ENCODE results near the gene SLC16A2.

Gene SLC16A2

GRCh38 chrX:74527350-74527749, 106.1 kb downstream of the SLC16A2 start:
- H3K79me2 ChIP-seq (ENCODE audit: control insufficient read depth, low read length) = no peaks in the 10 kb centered on the region
- H3K9me2 ChIP-seq (replicated peaks; ENCODE audit: control insufficient read depth, low read length) = no peaks in the 10 kb centered on the region
- H3K4me1 ChIP-seq (ENCODE audit: control insufficient read depth, low read length) = no peaks in the 10 kb centered on the region
- H3F3A ChIP-seq (ENCODE audit: control insufficient read depth, insufficient read depth) = no peaks in the 10 kb centered on the region
- H4K20me1 ChIP-seq (ENCODE audit: control insufficient read depth, insufficient read depth, low read depth, low read length) = no peaks in the 10 kb centered on the region
- no peaks in the 10 kb centered on the region for H3K27me3 ChIP-seq (ENCODE audit: control insufficient read depth, low read length)
- H3K27ac ChIP-seq (ENCODE audit: low read depth, low read length) = no peak overlapping the region
- H3K4me3 ChIP-seq (ENCODE audit: low read length) = no peak overlapping the region
- no peak overlapping the region for H3K4me2 ChIP-seq (ENCODE audit: low read length)
- no peaks in the 10 kb centered on the region for H3K9me3 ChIP-seq (ENCODE audit: control insufficient read depth, insufficient read depth, low read length)
- H3K36me3 ChIP-seq (ENCODE audit: control insufficient read depth, low read length) = no peaks in the 10 kb centered on the region
- TF ChIP-seq CTCF (IDR thresholded peaks at IDR 0.05; ENCODE audit: low read depth, low read length, poor library complexity, severe bottlenecking) (no peak), EZH2phosphoT487 (IDR thresholded peaks at IDR 0.05; ENCODE audit: borderline replicate concordance, low read length) (no peak)

DNA sequence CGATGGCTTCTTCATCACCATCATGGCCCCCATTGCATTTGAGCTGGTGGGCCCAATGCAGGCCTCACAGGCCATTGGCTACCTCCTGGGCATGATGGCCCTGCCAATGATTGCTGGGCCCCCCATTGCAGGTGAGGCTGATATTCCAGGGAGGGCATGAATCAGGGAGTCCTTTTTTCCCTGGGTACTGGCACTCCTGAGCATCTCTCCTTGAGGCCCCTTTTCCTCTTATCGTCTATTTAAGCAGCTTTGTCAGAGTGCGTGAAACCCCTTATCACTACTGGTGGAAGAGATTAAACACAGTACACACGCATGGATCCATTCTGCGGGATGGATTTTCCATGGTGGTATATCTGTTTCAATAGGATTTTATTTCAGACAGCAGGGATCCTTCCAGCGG, 108.0 kb downstream of the SLC16A2 start:
- Histone ChIP-seq H3K9me2 (replicated peaks; ENCODE audit: control insufficient read depth, low read length) (no peaks in the 10 kb centered on the region), H3K4me1 (ENCODE audit: control insufficient read depth, low read length) (no peaks in the 10 kb centered on the region), H3K4me2 (ENCODE audit: low read length) (no peak overlapping the region), H3K36me3 (ENCODE audit: control insufficient read depth, low read length) (no peaks in the 10 kb centered on the region), H3K27ac (ENCODE audit: low read depth, low read length) (no peak overlapping the region), H3K79me2 (ENCODE audit: control insufficient read depth, low read length) (no peaks in the 10 kb centered on the region), H3K4me3 (ENCODE audit: low read length) (no peak overlapping the region), H3K27me3 (ENCODE audit: control insufficient read depth, low read length) (no peaks in the 10 kb centered on the region), H3K9me3 (ENCODE audit: control insufficient read depth, insufficient read depth, low read length) (no peaks in the 10 kb centered on the region), H3F3A (ENCODE audit: control insufficient read depth, insufficient read depth) (no peaks in the 10 kb centered on the region), H4K20me1 (ENCODE audit: control insufficient read depth, insufficient read depth, low read depth, low read length) (no peaks in the 10 kb centered on the region)
- TF ChIP-seq CTCF (IDR thresholded peaks at IDR 0.05; ENCODE audit: low read depth, low read length, poor library complexity, severe bottlenecking) (no peak), EZH2phosphoT487 (IDR thresholded peaks at IDR 0.05; ENCODE audit: borderline replicate concordance, low read length) (no peak)

DNA sequence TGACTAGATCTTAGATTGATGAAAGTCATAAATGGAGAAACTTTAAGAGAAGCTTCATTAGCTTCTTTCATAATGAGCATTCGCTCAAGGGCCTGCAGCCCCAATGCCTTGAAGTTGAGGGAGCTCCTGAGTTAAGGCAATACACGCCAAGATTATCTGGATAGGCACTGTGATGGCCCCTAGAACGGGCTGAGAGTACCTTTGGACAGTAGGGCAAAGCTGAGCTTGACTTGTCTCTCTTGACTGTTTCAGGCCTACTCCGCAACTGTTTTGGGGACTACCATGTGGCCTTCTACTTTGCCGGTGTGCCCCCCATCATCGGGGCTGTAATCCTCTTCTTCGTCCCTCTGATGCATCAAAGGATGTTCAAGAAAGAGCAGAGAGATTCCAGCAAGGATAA, 109.8 kb downstream of the SLC16A2 start:
- peaks cover 7% of the 10 kb centered on the region for H3K27me3 ChIP-seq (ENCODE audit: control insufficient read depth, low read length)
- no peaks in the 10 kb centered on the region for H3F3A ChIP-seq (ENCODE audit: control insufficient read depth, insufficient read depth)
- H4K20me1 ChIP-seq (ENCODE audit: control insufficient read depth, insufficient read depth, low read depth, low read length) = no peaks in the 10 kb centered on the region
- no peak overlapping the region for H3K27ac ChIP-seq (ENCODE audit: low read depth, low read length)
- H3K4me1 ChIP-seq (ENCODE audit: control insufficient read depth, low read length) = no peaks in the 10 kb centered on the region; the same call in 1 of the 2 replicates
- no peaks in the 10 kb centered on the region for H3K36me3 ChIP-seq (ENCODE audit: control insufficient read depth, low read length)
- no peaks in the 10 kb centered on the region for H3K79me2 ChIP-seq (ENCODE audit: control insufficient read depth, low read length)
- H3K4me3 ChIP-seq (ENCODE audit: low read length) = no peak overlapping the region
- no peaks in the 10 kb centered on the region for H3K9me3 ChIP-seq (ENCODE audit: control insufficient read depth, insufficient read depth, low read length)
- no peaks in the 10 kb centered on the region for H3K9me2 ChIP-seq (replicated peaks; ENCODE audit: control insufficient read depth, low read length)
- no peak for TF ChIP-seq CTCF (IDR thresholded peaks at IDR 0.05; ENCODE audit: low read depth, low read length, poor library complexity, severe bottlenecking)
- TF ChIP-seq EZH2phosphoT487 (IDR thresholded peaks at IDR 0.05; ENCODE audit: borderline replicate concordance, low read length) = no peak
- H3K4me2 ChIP-seq (ENCODE audit: low read length) = no peak overlapping the region
